Peyer's patch (tissue), 4 donors: Measurements from ENCODE around the gene SLC10A1.

ENCODE experiments used
- CTCF ChIP-seq, 6 experiments: fragments of 450-650 bp in 4 of 6; fragments of 200-600 bp in 2 of 6; sonication (generic) in 1 of 6; IDR thresholded peaks; one replicate each; pipeline ENCODE4 v1.5.1; 2017 to 2019; ENCODE audit warnings: antibody characterized with exemption in 6 of 6, mild to moderate bottlenecking in 3 of 6, moderate library complexity in 1 of 6
- POLR2A ChIP-seq, 2 donors: fragments of 450-650 bp; IDR thresholded peaks; one replicate each; pipeline ENCODE4 v1.5.1; 2017; ENCODE audit warnings: antibody characterized with exemption in 2 of 2, mild to moderate bottlenecking in 2 of 2, moderate library complexity in 2 of 2

- TF ChIP-seq CTCF (IDR thresholded peaks at IDR 0.05) (no peak), POLR2A (IDR thresholded peaks at IDR 0.05) (no peak)
These were observed 42.6 kb upstream of the SLC10A1 start for GRCh38 chr14:69839661-69840060.
